Fibroblast of lung (primary cell): ENCODE results near the gene ICE1.

Experiments used
- EZH2 ChIP-seq: IDR thresholded peaks from 2 replicates; pipeline ENCODE4 v1.5.1; 2012; ENCODE audit warnings: low read length, control low read depth, mild to moderate bottlenecking; ENCODE audit errors: missing control alignments
- TF ChIP-seq, protein P1 (sequence below), 2 donors: IDR thresholded peaks in 1 of 2; conservative IDR thresholded peaks in 1 of 2; 1 replicate in 1 of 2; 2 replicates in 1 of 2; pipeline ENCODE4 v1.5.1; 2011 to 2012; ENCODE audit warnings: low read length in 2 of 2, control low read depth in 1 of 2, inconsistent platforms in 1 of 2, low read depth in 1 of 2, mild to moderate bottlenecking in 1 of 2

DNA sequence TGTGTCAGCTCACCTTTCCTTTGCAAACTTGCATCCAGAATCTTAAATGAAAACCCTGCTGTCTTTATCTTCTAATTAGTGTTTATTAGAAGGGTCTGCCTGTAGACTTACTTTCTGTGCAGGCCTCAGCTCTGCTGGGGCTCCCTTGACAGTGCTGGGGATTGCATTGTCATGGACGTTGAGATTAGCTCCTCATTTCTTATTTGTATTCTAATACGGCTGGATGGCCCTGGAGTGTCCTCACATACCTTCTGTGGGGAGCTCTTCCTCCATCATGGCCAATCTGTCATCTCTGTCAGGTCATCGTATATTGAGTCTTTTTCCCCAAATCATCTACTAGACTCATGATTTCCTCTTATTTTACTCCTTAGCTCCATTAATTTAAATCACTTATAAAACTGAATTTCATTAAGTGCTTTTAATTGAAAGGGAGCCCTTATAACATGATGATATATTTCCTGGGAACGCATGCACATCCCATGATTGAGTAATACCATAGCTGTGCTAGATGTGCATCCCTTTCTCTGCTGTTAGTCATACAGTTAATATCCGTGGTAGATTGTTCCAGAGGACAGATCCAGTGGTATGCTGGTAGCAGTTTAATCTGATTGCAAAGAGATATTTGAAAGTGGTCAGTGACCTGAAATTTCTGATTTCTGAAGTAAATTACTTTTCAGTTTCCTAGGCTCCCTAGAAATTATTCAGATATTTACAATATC lies 61.6 kb downstream of the ICE1 start:
- TF ChIP-seq, protein P1, sequence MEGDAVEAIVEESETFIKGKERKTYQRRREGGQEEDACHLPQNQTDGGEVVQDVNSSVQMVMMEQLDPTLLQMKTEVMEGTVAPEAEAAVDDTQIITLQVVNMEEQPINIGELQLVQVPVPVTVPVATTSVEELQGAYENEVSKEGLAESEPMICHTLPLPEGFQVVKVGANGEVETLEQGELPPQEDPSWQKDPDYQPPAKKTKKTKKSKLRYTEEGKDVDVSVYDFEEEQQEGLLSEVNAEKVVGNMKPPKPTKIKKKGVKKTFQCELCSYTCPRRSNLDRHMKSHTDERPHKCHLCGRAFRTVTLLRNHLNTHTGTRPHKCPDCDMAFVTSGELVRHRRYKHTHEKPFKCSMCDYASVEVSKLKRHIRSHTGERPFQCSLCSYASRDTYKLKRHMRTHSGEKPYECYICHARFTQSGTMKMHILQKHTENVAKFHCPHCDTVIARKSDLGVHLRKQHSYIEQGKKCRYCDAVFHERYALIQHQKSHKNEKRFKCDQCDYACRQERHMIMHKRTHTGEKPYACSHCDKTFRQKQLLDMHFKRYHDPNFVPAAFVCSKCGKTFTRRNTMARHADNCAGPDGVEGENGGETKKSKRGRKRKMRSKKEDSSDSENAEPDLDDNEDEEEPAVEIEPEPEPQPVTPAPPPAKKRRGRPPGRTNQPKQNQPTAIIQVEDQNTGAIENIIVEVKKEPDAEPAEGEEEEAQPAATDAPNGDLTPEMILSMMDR (conservative IDR thresholded peaks at IDR 0.05 in 1 of 2, IDR thresholded peaks at IDR 0.05 in 1 of 2; ENCODE audit: low read depth in 1 of 2, low read length in 2 of 2), result no peak
- TF ChIP-seq EZH2, result no peak
